Measurements from ENCODE around the gene PIK3R5. TPM values are rescaled to one million over a fixed set of nuclear protein-coding genes. Genes with fewer than 3 reads are reported as not detected.

Gene PIK3R5
- polyA plus RNA-seq, 1 donor from 2014 or later = not detected

DNA sequence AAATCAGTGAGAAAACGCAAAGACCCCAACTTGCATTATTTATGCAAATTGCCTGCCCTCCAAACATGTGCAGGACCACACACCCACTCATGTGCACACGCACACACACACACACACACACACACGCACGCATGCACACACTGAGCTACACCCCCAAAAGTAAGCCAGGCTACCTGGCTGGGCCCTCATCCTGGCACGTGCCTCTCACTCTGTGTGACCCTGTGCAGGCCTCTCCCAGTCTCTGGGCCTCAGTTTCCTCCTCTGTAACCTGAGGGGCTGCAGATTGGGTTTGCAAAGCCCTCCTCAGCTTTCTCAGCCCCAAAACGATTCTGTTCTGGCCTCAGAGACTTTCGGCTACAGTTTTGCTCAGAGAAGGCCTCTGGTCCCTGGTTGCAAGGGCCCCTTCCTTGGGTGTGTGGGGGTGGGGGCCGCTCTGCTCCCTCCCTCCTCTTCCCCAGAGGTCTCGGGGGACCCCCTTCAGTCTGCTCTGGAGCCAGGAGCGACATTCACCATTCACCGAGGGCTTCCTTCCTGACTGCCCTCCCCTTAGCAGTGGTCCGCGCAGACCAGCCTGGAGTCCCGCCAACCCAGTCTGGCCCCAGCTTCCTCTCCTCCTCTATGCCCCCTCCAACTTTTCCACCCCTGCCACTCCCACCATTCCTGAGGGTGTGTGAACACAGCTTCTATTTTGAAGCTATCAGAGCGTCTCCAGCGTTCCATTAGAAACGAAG, 92.6 kb downstream of the PIK3R5 start:
- H3K27me3 ChIP-seq (ENCODE audit: insufficient read depth, low read depth, low read length) = no peaks in the 10 kb centered on the region
- H3K9ac ChIP-seq (ENCODE audit: low read length) = no peak overlapping the region
- no peaks in the 10 kb centered on the region for H3F3A ChIP-seq (ENCODE audit: insufficient read depth, low read length, poor library complexity, severe bottlenecking)
- H3K27ac ChIP-seq (ENCODE audit: low read length) = no peak overlapping the region
- no peaks in the 10 kb centered on the region for H4K20me1 ChIP-seq (ENCODE audit: insufficient read depth)
- H3K9me2 ChIP-seq (ENCODE audit: insufficient read depth, low read length) = no peaks in the 10 kb centered on the region
- H3K36me3 ChIP-seq (ENCODE audit: insufficient read depth, low read length) = no peaks in the 10 kb centered on the region
- no peaks in the 10 kb centered on the region for H3K79me2 ChIP-seq (replicated peaks; ENCODE audit: insufficient read depth, low read length)
- no peak overlapping the region for H3K4me2 ChIP-seq (ENCODE audit: low read length)
- H3K9me3 ChIP-seq (ENCODE audit: low read length) = no peaks in the 10 kb centered on the region
- no peak overlapping the region for H3K4me3 ChIP-seq (ENCODE audit: low read length)
- no peak overlapping the region for H2AFZ ChIP-seq (ENCODE audit: low read depth, low read length)
- no peak for TF ChIP-seq SMC3 (conservative IDR thresholded peaks at IDR 0.05; ENCODE audit: poor library complexity)
- TF ChIP-seq POLR2AphosphoS5 (IDR thresholded peaks at IDR 0.05) = no peak
- TF ChIP-seq EZH2 (IDR thresholded peaks at IDR 0.05; ENCODE audit: borderline replicate concordance, insufficient read depth, low read length, poor library complexity, severe bottlenecking) = no peak
- TF ChIP-seq, protein P1, sequence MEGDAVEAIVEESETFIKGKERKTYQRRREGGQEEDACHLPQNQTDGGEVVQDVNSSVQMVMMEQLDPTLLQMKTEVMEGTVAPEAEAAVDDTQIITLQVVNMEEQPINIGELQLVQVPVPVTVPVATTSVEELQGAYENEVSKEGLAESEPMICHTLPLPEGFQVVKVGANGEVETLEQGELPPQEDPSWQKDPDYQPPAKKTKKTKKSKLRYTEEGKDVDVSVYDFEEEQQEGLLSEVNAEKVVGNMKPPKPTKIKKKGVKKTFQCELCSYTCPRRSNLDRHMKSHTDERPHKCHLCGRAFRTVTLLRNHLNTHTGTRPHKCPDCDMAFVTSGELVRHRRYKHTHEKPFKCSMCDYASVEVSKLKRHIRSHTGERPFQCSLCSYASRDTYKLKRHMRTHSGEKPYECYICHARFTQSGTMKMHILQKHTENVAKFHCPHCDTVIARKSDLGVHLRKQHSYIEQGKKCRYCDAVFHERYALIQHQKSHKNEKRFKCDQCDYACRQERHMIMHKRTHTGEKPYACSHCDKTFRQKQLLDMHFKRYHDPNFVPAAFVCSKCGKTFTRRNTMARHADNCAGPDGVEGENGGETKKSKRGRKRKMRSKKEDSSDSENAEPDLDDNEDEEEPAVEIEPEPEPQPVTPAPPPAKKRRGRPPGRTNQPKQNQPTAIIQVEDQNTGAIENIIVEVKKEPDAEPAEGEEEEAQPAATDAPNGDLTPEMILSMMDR (IDR thresholded peaks at IDR 0.05; ENCODE audit: poor library complexity, severe bottlenecking) = no peak
- TF ChIP-seq TAF1 (IDR thresholded peaks at IDR 0.05; ENCODE audit: low read depth) = no peak
- no peak for TF ChIP-seq RAD21 (conservative IDR thresholded peaks at IDR 0.05)

DNA sequence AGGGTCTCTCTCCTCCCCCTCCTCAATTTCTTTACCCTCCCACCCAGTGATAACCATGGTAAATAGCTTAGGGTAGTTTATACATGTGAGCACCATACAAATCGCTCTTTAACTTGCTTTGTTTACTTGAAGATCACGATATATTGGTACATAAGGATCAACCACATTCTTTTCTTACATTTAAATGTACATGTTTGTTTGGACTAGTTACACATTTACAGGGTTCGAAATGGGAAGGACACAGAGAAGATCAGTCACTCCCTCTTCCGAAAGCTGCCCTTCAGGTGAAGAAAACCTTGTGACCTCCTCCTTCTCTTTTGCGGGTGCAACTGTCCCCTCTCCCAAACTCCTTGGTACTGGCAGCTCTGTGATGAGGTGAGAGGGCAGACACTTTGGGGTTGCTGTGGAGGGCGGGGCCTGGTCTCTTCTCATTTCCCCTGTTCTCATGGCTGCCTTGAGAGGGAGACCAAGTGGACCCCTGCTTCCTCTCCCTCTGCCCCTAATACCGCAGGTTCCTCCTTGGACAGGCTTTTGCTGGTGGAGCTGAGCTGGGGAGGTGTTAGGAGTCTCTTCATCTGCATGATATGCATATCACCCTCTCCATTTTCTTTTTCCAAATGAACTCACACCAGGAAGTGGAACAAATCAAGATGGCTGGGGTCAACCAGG, 93.3 kb downstream of the PIK3R5 start:
- H2AFZ ChIP-seq (ENCODE audit: low read depth, low read length) = no peak overlapping the region
- H3K27ac ChIP-seq (ENCODE audit: low read length) = no peak overlapping the region
- no peaks in the 10 kb centered on the region for H3K9me3 ChIP-seq (ENCODE audit: low read length)
- no peaks in the 10 kb centered on the region for H3K27me3 ChIP-seq (ENCODE audit: insufficient read depth, low read depth, low read length)
- no peaks in the 10 kb centered on the region for H3F3A ChIP-seq (ENCODE audit: insufficient read depth, low read length, poor library complexity, severe bottlenecking)
- H3K36me3 ChIP-seq (ENCODE audit: insufficient read depth, low read length) = no peaks in the 10 kb centered on the region
- no peaks in the 10 kb centered on the region for H4K20me1 ChIP-seq (ENCODE audit: insufficient read depth)
- H3K4me2 ChIP-seq (ENCODE audit: low read length) = no peak overlapping the region
- no peaks in the 10 kb centered on the region for H3K79me2 ChIP-seq (replicated peaks; ENCODE audit: insufficient read depth, low read length)
- no peak overlapping the region for H3K4me3 ChIP-seq (ENCODE audit: low read length)
- TF ChIP-seq EZH2 (IDR thresholded peaks at IDR 0.05; ENCODE audit: borderline replicate concordance, insufficient read depth, low read length, poor library complexity, severe bottlenecking) = no peak
- TF ChIP-seq SMC3 (conservative IDR thresholded peaks at IDR 0.05; ENCODE audit: poor library complexity) = no peak
- TF ChIP-seq, protein P1 (IDR thresholded peaks at IDR 0.05; ENCODE audit: poor library complexity, severe bottlenecking) = no peak
- TF ChIP-seq MXI1 (conservative IDR thresholded peaks at IDR 0.05; ENCODE audit: poor library complexity, severe bottlenecking) = no peak
- TF ChIP-seq EP300 (conservative IDR thresholded peaks at IDR 0.05; ENCODE audit: poor library complexity, severe bottlenecking) = no peak
- TF ChIP-seq TAF1 (IDR thresholded peaks at IDR 0.05; ENCODE audit: low read depth) = no peak
- TF ChIP-seq, protein P2, sequence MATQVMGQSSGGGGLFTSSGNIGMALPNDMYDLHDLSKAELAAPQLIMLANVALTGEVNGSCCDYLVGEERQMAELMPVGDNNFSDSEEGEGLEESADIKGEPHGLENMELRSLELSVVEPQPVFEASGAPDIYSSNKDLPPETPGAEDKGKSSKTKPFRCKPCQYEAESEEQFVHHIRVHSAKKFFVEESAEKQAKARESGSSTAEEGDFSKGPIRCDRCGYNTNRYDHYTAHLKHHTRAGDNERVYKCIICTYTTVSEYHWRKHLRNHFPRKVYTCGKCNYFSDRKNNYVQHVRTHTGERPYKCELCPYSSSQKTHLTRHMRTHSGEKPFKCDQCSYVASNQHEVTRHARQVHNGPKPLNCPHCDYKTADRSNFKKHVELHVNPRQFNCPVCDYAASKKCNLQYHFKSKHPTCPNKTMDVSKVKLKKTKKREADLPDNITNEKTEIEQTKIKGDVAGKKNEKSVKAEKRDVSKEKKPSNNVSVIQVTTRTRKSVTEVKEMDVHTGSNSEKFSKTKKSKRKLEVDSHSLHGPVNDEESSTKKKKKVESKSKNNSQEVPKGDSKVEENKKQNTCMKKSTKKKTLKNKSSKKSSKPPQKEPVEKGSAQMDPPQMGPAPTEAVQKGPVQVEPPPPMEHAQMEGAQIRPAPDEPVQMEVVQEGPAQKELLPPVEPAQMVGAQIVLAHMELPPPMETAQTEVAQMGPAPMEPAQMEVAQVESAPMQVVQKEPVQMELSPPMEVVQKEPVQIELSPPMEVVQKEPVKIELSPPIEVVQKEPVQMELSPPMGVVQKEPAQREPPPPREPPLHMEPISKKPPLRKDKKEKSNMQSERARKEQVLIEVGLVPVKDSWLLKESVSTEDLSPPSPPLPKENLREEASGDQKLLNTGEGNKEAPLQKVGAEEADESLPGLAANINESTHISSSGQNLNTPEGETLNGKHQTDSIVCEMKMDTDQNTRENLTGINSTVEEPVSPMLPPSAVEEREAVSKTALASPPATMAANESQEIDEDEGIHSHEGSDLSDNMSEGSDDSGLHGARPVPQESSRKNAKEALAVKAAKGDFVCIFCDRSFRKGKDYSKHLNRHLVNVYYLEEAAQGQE (IDR thresholded peaks at IDR 0.05; ENCODE audit: borderline replicate concordance) = no peak
- no peak for TF ChIP-seq RAD21 (conservative IDR thresholded peaks at IDR 0.05)
- TF ChIP-seq POLR2AphosphoS5 (IDR thresholded peaks at IDR 0.05) = no peak
- no peak overlapping the region for H3K9ac ChIP-seq (ENCODE audit: low read length)
- no peaks in the 10 kb centered on the region for H3K9me2 ChIP-seq (ENCODE audit: insufficient read depth, low read length)

Data from neural cell (in vitro differentiated cells).